Endothelial cell of umbilical vein (primary cell): ENCODE measurements around the gene GRID1. TPM values are rescaled to one million over a fixed set of nuclear protein-coding genes. Genes with fewer than 3 reads are reported as not detected.

Source experiments
- BruUV-seq: library from RNA; stranded (reverse); fragments of 400-500 nt; replicated peaks from 2 replicates; lab custom pipeline; 2021; lab: Mats Ljungman, UMichigan
- CTCF ChIA-PET: fragments of 300-600, 350-600 bp; sonication (Branson Sonifier 250); formaldehyde crosslinking; loops from one replicate; lab custom pipeline; 2021; ENCODE audit warnings: antibody characterized with exemption, inconsistent platforms; lab: Charles Lee
- POLR2A ChIA-PET: fragments of 300-600, 350-600 bp; sonication (Branson Sonifier 250); formaldehyde crosslinking; loops from one replicate; lab custom pipeline; 2021; ENCODE audit warnings: antibody characterized with exemption, inconsistent platforms; lab: Charles Lee
- DNase-seq: peaks from one replicate; pipeline ENCODE4 v3.0.0-alpha.2; 2011; ENCODE audit warnings: low read depth, low spot score
- FAIRE-seq: peaks from 2 replicates; lab custom pipeline; 2011; peaks lifted over from hg19 to GRCh38; lab: Jason Lieb, UNC
- H2AFZ ChIP-seq: 2 replicates; pipeline ENCODE4 v1.6.0; 2012; ENCODE audit warnings: low read depth, low read length, control low read depth, inconsistent platforms
- H3K27ac ChIP-seq: 2 replicates; pipeline ENCODE4 v1.5.1; 2011; ENCODE audit warnings: low read depth, mild to moderate bottlenecking, control low read depth, low read length, moderate library complexity; ENCODE audit not compliant: insufficient read depth
- H3K27me3 ChIP-seq, 2 experiments: 2 replicates each; pipeline versions ENCODE4 v1.6.0 to v1.6.1; 2011; ENCODE audit warnings: low read length in 2 of 2, mixed read lengths in 1 of 2; ENCODE audit not compliant: control insufficient read depth in 2 of 2, insufficient read depth in 2 of 2
- H3K36me3 ChIP-seq, 2 experiments: 2 replicates in 1 of 2; 3 replicates in 1 of 2; pipeline ENCODE4 v1.5.1; 2011; ENCODE audit warnings: low read length in 2 of 2, mild to moderate bottlenecking in 1 of 2, moderate library complexity in 1 of 2; ENCODE audit not compliant: control insufficient read depth in 2 of 2, insufficient read depth in 2 of 2; ENCODE audit errors: extremely low read depth in 1 of 2
- H3K4me1 ChIP-seq: 3 replicates; pipeline ENCODE4 v1.5.1; 2011; ENCODE audit warnings: mild to moderate bottlenecking, low read length; ENCODE audit not compliant: control insufficient read depth, insufficient read depth; ENCODE audit errors: extremely low read depth
- H3K4me2 ChIP-seq: 2 replicates; pipeline ENCODE4 v1.6.1; 2011; ENCODE audit warnings: low read length, control low read depth, mixed read lengths; ENCODE audit not compliant: insufficient read depth
- H3K4me3 ChIP-seq, 3 experiments: fragments of 200-600 bp in 1 of 3; sonication (generic), shearing (Covaris generic) in 1 of 3; replicated peaks in 1 of 3; 2 replicates each; pipeline ENCODE4 v1.5.1; 2011 to 2016; ENCODE audit warnings: control low read depth in 3 of 3, low read length in 3 of 3, mild to moderate bottlenecking in 2 of 3, inconsistent platforms in 1 of 3, low read depth in 1 of 3, moderate library complexity in 1 of 3; ENCODE audit not compliant: insufficient read depth in 1 of 3
- H3K79me2 ChIP-seq: 2 replicates; pipeline ENCODE4 v1.6.0; 2012; ENCODE audit warnings: low read length, inconsistent platforms; ENCODE audit not compliant: control insufficient read depth, insufficient read depth
- H3K9ac ChIP-seq: replicated peaks from 2 replicates; pipeline ENCODE3; 2011; ENCODE audit warnings: low read length, control low read depth; ENCODE audit not compliant: insufficient read depth; ENCODE audit errors: extremely low read depth
- H3K9me1 ChIP-seq: replicated peaks from 3 replicates; pipeline ENCODE4 v1.6.0; 2011; ENCODE audit warnings: mild to moderate bottlenecking, low read length; ENCODE audit not compliant: control insufficient read depth, insufficient read depth; ENCODE audit errors: extremely low read depth
- H3K9me3 ChIP-seq: replicated peaks from 2 replicates; pipeline ENCODE4 v1.5.1; 2012; ENCODE audit warnings: low read length, inconsistent platforms; ENCODE audit not compliant: control insufficient read depth, insufficient read depth
- H4K20me1 ChIP-seq: replicated peaks from 2 replicates; pipeline ENCODE3; 2011; ENCODE audit warnings: mild to moderate bottlenecking, low read length; ENCODE audit not compliant: control insufficient read depth, insufficient read depth; ENCODE audit errors: extremely low read depth
- CTCF ChIP-seq, 2 donors: IDR thresholded peaks; 1 replicate in 1 of 2; 2 replicates in 1 of 2; pipeline ENCODE4 v1.5.1; 2011; ENCODE audit warnings: low read length in 2 of 2, mild to moderate bottlenecking in 2 of 2, moderate library complexity in 2 of 2, control low read depth in 1 of 2, inconsistent platforms in 1 of 2, low read depth in 1 of 2; ENCODE audit not compliant: insufficient read depth in 1 of 2; ENCODE audit errors: extremely low read depth in 1 of 2
- EZH2 ChIP-seq: IDR thresholded peaks from 2 replicates; pipeline ENCODE4 v1.6.1; 2012; ENCODE audit warnings: borderline replicate concordance, low read depth, mild to moderate bottlenecking, moderate library complexity, low read length, inconsistent platforms; ENCODE audit not compliant: severe bottlenecking
- FOS ChIP-seq: IDR thresholded peaks from 2 replicates; pipeline ENCODE4 v1.6.1; 2011; ENCODE audit warnings: mild to moderate bottlenecking, low read length, moderate library complexity, borderline replicate concordance; ENCODE audit not compliant: insufficient read depth
- GATA2 ChIP-seq: IDR thresholded peaks from 2 replicates; pipeline ENCODE4 v1.7.0; 2011; ENCODE audit warnings: low read depth, mild to moderate bottlenecking, moderate library complexity, mixed read lengths, low read length; ENCODE audit not compliant: insufficient read length, insufficient read depth
- JUN ChIP-seq: IDR thresholded peaks from 2 replicates; pipeline ENCODE4 v1.6.1; 2011; ENCODE audit warnings: borderline replicate concordance, low read depth; ENCODE audit not compliant: insufficient read length, insufficient read depth
- MAX ChIP-seq: IDR thresholded peaks from 2 replicates; pipeline ENCODE4 v1.6.1; 2011; ENCODE audit not compliant: insufficient read depth, insufficient read length
- MYC ChIP-seq: IDR thresholded peaks from one replicate; pipeline ENCODE4 v1.6.1; 2011; ENCODE audit warnings: mild to moderate bottlenecking, low read depth, low read length
- POLR2A ChIP-seq: IDR thresholded peaks from 2 replicates; pipeline ENCODE4 v1.6.1; 2012; ENCODE audit warnings: low read depth, mild to moderate bottlenecking, control low read depth, low read length
- POLR2AphosphoS5 ChIP-seq: IDR thresholded peaks from 2 replicates; pipeline ENCODE4 v1.6.1; 2012; ENCODE audit warnings: low read depth, mild to moderate bottlenecking, control low read depth, low read length, moderate library complexity; ENCODE audit not compliant: insufficient read depth
- dilution Hi-C: fragments of 300-500 bp; cut with MboI; formaldehyde crosslinking; loops from one replicate; pipeline ENCODE4 v1.15.0; 2019; ENCODE audit warnings: low sequenced_read_pairs; ENCODE audit not compliant: extremely low pct_ligation_motif_present
- intact Hi-C: fragments of 100-400 bp; cut with micrococcal nuclease; formaldehyde crosslinking; loops from one replicate; pipeline ENCODE4 v1.10.0; 2022
- polyA plus RNA-seq, 4 experiments: library from polyadenylated mRNA; depleted of rRNA in 3 of 4; stranded (reverse) in 3 of 4; unstranded in 1 of 4; fragments of >200 nt; gene quantifications; 2 replicates each; pipeline versions ENCODE4 v1.2.1 to v1.2.3, GENCODE V29; 2011 to 2012; ENCODE audit warnings: missing spikeins in 1 of 4
- total RNA-seq: library from RNA; stranded (reverse); gene quantifications from 2 replicates; pipeline ENCODE4 v1.2.3, GENCODE V29; 2021

Gene GRID1
- total and polyA plus RNA-seq, 2 donors (not counting 3 experiments of a cell fraction or from before 2014, with no cell fraction given) = not detected

GRCh38 chr10:86062647-86063145 is 303.9 kb downstream of the GRID1 start:
- ChIA-PET CTCF (no interaction called here), POLR2A (no interaction called here)
- FAIRE-seq (no peak), DNase-seq (no peak)
- H3K9ac ChIP-seq = no peak overlapping the region
- no peak overlapping the region for H2AFZ ChIP-seq
- no peaks in the 10 kb centered on the region for H4K20me1 ChIP-seq
- TF ChIP-seq POLR2AphosphoS5 = no peak
- TF ChIP-seq MAX = no peak
- TF ChIP-seq FOS = no peak
- TF ChIP-seq EZH2 = no peak
- TF ChIP-seq MYC = no peak
- TF ChIP-seq CTCF (IDR thresholded peaks at IDR 0.05; ENCODE audit: extremely low read depth in 1 of 2, insufficient read depth in 1 of 2, low read depth in 1 of 2, low read length in 2 of 2) = no peak
- no peak for TF ChIP-seq JUN
- TF ChIP-seq GATA2 = no peak
- no peak for TF ChIP-seq POLR2A
- no peaks in the 10 kb centered on the region for H3K9me1 ChIP-seq
- H3K9me3 ChIP-seq = no peaks in the 10 kb centered on the region
- no peaks in the 10 kb centered on the region for H3K79me2 ChIP-seq
- no peaks in the 10 kb centered on the region for H3K36me3 ChIP-seq
- BruUV-seq = no TSS peak
- no peak overlapping the region for H3K27ac ChIP-seq
- dilution Hi-C loops = no loop called here
- no peaks in the 10 kb centered on the region for H3K27me3 ChIP-seq
- no peak overlapping the region for H3K4me2 ChIP-seq
- no peak overlapping the region for H3K4me3 ChIP-seq
- no peaks in the 10 kb centered on the region for H3K4me1 ChIP-seq
- intact Hi-C loops = no loop called here
